K562 (cell line): Measurements from ENCODE around the gene FAM3C. TPM values are rescaled to one million over a fixed set of nuclear protein-coding genes. Genes with fewer than 3 reads are reported as not detected.

ENCODE experiments used
- NCOA1 ChIP-seq: fragments of 450-650 bp; IDR thresholded peaks from 2 replicates; pipeline ENCODE4 v1.6.1; 2016; ENCODE audit warnings: low read depth
- TAL1 ChIP-seq: fragments of 450-650 bp; IDR thresholded peaks from 2 replicates; pipeline ENCODE4 v1.6.1; 2016; ENCODE audit warnings: mild to moderate bottlenecking
- ZNF316 ChIP-seq: fragments of 450-650 bp; IDR thresholded peaks from 2 replicates; pipeline ENCODE4 v1.6.1; 2016
- ZNF655 ChIP-seq: fragments of 250-450 bp; sonication (Bioruptor Pico); IDR thresholded peaks from 2 replicates; pipeline ENCODE4 v1.5.0; 2021
- polyA plus RNA-seq, 8 experiments: library from polyadenylated mRNA; depleted of rRNA in 4 of 8; stranded (reverse) in 5 of 8; unstranded in 3 of 8; fragments of >200 nt; fragmentation: Nextera tagmentation in 2 of 8; fragmentation: Illumina TruSeq in 1 of 8; extraction: Ambion mirVana in 2 of 8; extraction: Trizol in 1 of 8; gene quantifications; 2 replicates each; pipeline versions ENCODE4 v1.2.1 to v1.2.3, GENCODE V29; 2011 to 2014; ENCODE audit warnings: inconsistent platforms in 1 of 8, missing spikeins in 1 of 8
- total RNA-seq, 7 experiments: library from RNA; depleted of rRNA in 6 of 7; stranded (reverse); fragments of >200 nt in 6 of 7; fragmentation: Illumina TruSeq in 2 of 7; extraction: Trizol in 2 of 7; gene quantifications; 2 replicates each; pipeline versions ENCODE4 v1.2.1 to v1.2.3, GENCODE V29; 2011 to 2021; ENCODE audit warnings: low replicate concordance in 1 of 7
- TF ChIP-seq, protein P1 (sequence below), 2 experiments: fragments of 450-650 bp in 1 of 2; sonication (generic) in 1 of 2; formaldehyde crosslinking in 1 of 2; IDR thresholded peaks; 2 replicates each; pipeline versions ENCODE4 v1.7.1 to v1.9.0; 2016 to 2022; ENCODE audit warnings: inconsistent platforms in 1 of 2, mild to moderate bottlenecking in 1 of 2, missing genetic modification reagents in 1 of 2
- TF ChIP-seq, protein P2 (sequence below), 2 experiments: fragments of 450-650 bp in 1 of 2; sonication (generic) in 1 of 2; formaldehyde crosslinking in 1 of 2; IDR thresholded peaks in 1 of 2; conservative IDR thresholded peaks in 1 of 2; 2 replicates each; pipeline versions ENCODE4 v1.6.1 to v1.8.1; 2016 to 2023; ENCODE audit warnings: mild to moderate bottlenecking in 2 of 2, moderate library complexity in 2 of 2, inconsistent platforms in 1 of 2, missing genetic modification reagents in 1 of 2
- TF ChIP-seq, protein P3 (sequence below): fragments of 450-650 bp; IDR thresholded peaks from 2 replicates; pipeline ENCODE4 v1.6.1; 2016; ENCODE audit warnings: low read depth

Gene FAM3C
- total and polyA plus RNA-seq, 9 of the 15 experiments (the other 6 are each of a cell fraction or from before 2014, with no cell fraction given), result 10.6 to 42.6 (median 30.0) TPM

DNA sequence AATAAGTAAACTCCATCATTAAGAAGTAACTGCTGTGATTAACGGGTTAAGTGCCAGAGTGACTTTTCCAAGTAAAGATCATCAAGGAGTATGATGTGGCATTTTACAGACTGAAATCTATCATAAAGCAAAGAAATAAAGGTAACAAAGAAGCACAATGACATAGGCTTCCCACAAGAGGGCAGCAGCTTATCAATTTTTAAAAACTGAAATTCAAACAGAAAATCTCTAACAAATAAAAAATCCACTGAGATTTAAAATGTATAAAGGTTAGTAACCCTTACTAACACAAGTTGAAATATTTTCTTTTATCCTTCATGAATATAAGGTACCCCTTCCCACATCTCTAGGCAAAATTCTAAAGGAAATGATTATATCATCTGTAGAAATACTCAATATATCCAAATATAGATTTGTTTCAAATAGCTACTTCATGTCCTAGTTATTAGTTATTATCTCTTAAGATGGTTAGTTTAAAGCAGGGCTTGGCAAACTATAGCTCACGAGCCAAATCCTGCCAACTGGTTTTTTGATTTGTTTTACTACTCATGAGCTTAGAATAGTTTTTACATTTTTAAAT is 29.2 kb downstream of the FAM3C start (continued):
- TF ChIP-seq, protein P1, sequence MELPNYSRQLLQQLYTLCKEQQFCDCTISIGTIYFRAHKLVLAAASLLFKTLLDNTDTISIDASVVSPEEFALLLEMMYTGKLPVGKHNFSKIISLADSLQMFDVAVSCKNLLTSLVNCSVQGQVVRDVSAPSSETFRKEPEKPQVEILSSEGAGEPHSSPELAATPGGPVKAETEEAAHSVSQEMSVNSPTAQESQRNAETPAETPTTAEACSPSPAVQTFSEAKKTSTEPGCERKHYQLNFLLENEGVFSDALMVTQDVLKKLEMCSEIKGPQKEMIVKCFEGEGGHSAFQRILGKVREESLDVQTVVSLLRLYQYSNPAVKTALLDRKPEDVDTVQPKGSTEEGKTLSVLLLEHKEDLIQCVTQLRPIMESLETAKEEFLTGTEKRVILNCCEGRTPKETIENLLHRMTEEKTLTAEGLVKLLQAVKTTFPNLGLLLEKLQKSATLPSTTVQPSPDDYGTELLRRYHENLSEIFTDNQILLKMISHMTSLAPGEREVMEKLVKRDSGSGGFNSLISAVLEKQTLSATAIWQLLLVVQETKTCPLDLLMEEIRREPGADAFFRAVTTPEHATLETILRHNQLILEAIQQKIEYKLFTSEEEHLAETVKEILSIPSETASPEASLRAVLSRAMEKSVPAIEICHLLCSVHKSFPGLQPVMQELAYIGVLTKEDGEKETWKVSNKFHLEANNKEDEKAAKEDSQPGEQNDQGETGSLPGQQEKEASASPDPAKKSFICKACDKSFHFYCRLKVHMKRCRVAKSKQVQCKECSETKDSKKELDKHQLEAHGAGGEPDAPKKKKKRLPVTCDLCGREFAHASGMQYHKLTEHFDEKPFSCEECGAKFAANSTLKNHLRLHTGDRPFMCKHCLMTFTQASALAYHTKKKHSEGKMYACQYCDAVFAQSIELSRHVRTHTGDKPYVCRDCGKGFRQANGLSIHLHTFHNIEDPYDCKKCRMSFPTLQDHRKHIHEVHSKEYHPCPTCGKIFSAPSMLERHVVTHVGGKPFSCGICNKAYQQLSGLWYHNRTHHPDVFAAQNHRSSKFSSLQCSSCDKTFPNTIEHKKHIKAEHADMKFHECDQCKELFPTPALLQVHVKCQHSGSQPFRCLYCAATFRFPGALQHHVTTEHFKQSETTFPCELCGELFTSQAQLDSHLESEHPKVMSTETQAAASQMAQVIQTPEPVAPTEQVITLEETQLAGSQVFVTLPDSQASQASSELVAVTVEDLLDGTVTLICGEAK (IDR thresholded peaks at IDR 0.05), result no peak
- TF ChIP-seq, protein P1 (CRISPR knock-in tag; IDR thresholded peaks at IDR 0.05), result no peak
- TF ChIP-seq, protein P2, sequence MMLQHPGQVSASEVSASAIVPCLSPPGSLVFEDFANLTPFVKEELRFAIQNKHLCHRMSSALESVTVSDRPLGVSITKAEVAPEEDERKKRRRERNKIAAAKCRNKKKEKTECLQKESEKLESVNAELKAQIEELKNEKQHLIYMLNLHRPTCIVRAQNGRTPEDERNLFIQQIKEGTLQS (IDR thresholded peaks at IDR 0.05), result no peak
- TF ChIP-seq, protein P2 (CRISPR knock-in tag; conservative IDR thresholded peaks at IDR 0.05), result no peak
- no peak for TF ChIP-seq NCOA1
- TF ChIP-seq ZNF316, result peak; percentile 13; the same call in 1 of the 2 replicates
- TF ChIP-seq ZNF655 (CRISPR knock-in tag), result no peak
- TF ChIP-seq, protein P3, sequence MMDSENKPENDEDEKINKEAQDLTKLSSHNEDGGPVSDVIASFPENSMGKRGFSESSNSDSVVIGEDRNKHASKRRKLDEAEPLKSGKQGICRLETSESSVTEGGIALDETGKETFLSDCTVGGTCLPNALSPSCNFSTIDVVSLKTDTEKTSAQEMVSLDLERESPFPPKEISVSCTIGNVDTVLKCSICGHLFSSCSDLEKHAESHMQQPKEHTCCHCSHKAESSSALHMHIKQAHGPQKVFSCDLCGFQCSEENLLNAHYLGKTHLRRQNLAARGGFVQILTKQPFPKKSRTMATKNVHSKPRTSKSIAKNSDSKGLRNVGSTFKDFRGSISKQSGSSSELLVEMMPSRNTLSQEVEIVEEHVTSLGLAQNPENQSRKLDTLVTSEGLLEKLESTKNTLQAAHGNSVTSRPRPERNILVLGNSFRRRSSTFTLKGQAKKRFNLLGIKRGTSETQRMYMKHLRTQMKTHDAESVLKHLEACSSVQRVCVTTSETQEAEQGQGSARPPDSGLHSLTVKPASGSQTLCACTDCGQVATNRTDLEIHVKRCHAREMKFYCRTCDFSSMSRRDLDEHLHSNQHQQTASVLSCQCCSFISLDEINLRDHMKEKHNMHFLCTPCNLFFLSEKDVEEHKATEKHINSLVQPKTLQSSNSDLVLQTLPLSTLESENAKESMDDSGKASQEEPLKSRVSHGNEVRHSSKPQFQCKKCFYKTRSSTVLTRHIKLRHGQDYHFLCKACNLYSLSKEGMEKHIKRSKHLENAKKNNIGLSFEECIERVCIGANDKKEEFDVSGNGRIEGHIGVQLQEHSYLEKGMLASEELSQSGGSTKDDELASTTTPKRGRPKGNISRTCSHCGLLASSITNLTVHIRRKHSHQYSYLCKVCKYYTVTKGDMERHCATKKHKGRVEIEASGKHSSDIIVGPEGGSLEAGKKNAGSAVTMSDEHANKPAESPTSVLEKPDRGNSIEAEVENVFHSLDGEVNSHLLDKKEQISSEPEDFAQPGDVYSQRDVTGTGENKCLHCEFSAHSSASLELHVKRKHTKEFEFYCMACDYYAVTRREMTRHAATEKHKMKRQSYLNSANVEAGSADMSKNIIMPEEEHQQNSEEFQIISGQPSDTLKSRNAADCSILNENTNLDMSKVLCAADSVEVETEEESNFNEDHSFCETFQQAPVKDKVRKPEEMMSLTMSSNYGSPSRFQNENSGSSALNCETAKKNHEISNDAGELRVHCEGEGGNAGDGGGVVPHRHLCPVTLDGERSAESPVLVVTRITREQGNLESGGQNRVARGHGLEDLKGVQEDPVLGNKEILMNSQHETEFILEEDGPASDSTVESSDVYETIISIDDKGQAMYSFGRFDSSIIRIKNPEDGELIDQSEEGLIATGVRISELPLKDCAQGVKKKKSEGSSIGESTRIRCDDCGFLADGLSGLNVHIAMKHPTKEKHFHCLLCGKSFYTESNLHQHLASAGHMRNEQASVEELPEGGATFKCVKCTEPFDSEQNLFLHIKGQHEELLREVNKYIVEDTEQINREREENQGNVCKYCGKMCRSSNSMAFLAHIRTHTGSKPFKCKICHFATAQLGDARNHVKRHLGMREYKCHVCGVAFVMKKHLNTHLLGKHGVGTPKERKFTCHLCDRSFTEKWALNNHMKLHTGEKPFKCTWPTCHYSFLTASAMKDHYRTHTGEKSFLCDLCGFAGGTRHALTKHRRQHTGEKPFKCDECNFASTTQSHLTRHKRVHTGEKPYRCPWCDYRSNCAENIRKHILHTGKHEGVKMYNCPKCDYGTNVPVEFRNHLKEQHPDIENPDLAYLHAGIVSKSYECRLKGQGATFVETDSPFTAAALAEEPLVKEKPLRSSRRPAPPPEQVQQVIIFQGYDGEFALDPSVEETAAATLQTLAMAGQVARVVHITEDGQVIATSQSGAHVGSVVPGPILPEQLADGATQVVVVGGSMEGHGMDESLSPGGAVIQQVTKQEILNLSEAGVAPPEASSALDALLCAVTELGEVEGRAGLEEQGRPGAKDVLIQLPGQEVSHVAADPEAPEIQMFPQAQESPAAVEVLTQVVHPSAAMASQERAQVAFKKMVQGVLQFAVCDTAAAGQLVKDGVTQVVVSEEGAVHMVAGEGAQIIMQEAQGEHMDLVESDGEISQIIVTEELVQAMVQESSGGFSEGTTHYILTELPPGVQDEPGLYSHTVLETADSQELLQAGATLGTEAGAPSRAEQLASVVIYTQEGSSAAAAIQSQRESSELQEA, result no peak
- no peak for TF ChIP-seq TAL1
